Measurements from ENCODE around the gene ZGPAT. TPM values are rescaled to one million over a fixed set of nuclear protein-coding genes. Genes with fewer than 3 reads are reported as not detected.

Gene ZGPAT
- total RNA-seq, 6 experiments from 2014 or later = 18.7 to 68.9 (median 31.9) TPM

DNA sequence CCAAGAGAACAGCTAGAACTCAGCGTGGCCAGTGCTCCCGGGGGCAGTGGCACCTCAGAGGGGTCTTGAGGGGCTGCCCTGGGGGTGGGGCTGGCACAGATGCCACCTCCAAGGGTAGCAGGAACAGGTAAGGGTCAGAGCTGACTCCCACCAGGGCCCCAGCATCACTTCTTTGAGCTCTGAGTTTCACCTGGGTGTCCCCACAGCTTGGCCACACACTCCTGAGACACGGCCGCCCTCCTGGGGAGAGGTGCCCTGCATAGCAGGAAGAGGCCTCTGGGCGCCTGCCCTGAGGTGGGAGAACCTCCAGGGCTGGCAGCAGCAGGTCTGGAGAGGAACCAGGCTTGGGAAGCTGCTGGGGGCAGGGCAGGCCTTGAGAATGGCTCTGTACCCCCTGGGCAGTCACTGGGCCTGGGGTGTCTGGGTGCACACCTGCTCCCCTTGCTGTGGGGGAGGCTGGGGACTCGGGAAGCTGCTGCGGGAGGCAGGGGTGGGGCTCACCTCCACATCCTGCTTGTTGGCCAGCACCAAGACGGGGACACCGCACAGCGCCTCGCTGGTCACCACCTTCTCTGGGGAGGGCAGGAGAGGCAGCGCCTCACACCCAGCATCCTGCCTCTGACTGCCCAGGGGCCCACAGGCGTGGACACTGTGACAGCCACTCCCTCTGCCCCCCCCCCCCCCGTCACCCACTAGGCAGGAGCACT is 6.4 kb upstream of the ZGPAT start:
- WGBS (ENCODE audit: insufficient coverage, low coverage, low lambda C conversion rate, missing lambda C conversion rate) = no CpG with 5 or more reads among the region's 14 CpGs
- intact Hi-C loops (cut with DNase I) = no loop called here
- Histone ChIP-seq H3K4me3 (no peak overlapping the region), H3K27me3 (no peaks in the 10 kb centered on the region), H3K4me1 (peaks cover 0 to 14% (median 6%) of the 10 kb centered on the region in 4 donors), H3K9me3 (no peaks in the 10 kb centered on the region), H3K36me3 (peaks cover 0 to 23% (median 8%) of the 10 kb centered on the region in 4 donors), H3K27ac (no peak overlapping the region)
- peak; percentile 21 to 53 (median 45) for DNase-seq
- TF ChIP-seq POLR2A (IDR thresholded peaks at IDR 0.05) = no peak
- TF ChIP-seq, protein P1, sequence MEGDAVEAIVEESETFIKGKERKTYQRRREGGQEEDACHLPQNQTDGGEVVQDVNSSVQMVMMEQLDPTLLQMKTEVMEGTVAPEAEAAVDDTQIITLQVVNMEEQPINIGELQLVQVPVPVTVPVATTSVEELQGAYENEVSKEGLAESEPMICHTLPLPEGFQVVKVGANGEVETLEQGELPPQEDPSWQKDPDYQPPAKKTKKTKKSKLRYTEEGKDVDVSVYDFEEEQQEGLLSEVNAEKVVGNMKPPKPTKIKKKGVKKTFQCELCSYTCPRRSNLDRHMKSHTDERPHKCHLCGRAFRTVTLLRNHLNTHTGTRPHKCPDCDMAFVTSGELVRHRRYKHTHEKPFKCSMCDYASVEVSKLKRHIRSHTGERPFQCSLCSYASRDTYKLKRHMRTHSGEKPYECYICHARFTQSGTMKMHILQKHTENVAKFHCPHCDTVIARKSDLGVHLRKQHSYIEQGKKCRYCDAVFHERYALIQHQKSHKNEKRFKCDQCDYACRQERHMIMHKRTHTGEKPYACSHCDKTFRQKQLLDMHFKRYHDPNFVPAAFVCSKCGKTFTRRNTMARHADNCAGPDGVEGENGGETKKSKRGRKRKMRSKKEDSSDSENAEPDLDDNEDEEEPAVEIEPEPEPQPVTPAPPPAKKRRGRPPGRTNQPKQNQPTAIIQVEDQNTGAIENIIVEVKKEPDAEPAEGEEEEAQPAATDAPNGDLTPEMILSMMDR (IDR thresholded peaks at IDR 0.05) = no peak
- no peak for ATAC-seq

DNA sequence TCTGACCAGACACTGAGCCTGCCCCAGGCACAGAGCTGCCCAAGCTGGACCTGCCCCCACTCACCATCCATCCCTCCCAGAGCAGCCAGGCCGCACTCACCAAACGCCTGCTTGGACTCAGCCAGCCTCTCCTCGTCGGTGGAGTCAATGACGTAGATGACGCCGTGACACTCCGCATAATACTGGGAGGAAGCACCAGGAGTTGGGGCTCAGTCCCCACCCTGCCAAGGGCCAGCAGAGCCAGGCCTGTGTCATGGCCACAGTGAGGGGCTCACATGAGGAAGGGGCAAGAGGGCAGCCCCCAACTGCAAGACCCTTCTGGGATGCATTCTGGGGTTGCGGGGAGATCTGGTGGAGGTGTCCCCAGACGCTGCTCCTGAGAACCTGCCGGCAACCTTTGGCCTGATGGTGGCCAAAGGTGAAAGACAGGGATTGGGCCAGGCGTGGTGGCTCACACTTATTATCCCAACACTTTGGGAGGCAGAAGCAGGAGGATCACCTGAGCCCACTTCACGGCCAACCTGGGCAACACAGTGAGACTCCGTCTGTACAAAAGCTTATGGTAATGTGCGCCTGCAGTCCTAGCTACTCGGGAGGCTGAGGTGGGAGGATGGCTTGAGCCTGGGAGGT is 5.7 kb upstream of the ZGPAT start:
- TF ChIP-seq, protein P1 (IDR thresholded peaks at IDR 0.05) = no peak
- TF ChIP-seq POLR2A (IDR thresholded peaks at IDR 0.05) = no peak
- WGBS (ENCODE audit: insufficient coverage, low coverage, low lambda C conversion rate, missing lambda C conversion rate) = 100% methylated on average over 1 of the region's 16 CpGs
- H3K27ac ChIP-seq = no peak overlapping the region
- H3K36me3 ChIP-seq = peaks cover 0 to 24% (median 8%) of the 10 kb centered on the region in 4 donors
- no peaks in the 10 kb centered on the region for H3K27me3 ChIP-seq
- H3K4me3 ChIP-seq = no peak overlapping the region
- ATAC-seq (no peak), DNase-seq (peak; percentile 21 to 53 (median 37))
- H3K4me1 ChIP-seq = peaks cover 0 to 11% (median 3%) of the 10 kb centered on the region in 4 donors
- no peaks in the 10 kb centered on the region for H3K9me3 ChIP-seq
- intact Hi-C loops (cut with DNase I) = no loop called here

DNA sequence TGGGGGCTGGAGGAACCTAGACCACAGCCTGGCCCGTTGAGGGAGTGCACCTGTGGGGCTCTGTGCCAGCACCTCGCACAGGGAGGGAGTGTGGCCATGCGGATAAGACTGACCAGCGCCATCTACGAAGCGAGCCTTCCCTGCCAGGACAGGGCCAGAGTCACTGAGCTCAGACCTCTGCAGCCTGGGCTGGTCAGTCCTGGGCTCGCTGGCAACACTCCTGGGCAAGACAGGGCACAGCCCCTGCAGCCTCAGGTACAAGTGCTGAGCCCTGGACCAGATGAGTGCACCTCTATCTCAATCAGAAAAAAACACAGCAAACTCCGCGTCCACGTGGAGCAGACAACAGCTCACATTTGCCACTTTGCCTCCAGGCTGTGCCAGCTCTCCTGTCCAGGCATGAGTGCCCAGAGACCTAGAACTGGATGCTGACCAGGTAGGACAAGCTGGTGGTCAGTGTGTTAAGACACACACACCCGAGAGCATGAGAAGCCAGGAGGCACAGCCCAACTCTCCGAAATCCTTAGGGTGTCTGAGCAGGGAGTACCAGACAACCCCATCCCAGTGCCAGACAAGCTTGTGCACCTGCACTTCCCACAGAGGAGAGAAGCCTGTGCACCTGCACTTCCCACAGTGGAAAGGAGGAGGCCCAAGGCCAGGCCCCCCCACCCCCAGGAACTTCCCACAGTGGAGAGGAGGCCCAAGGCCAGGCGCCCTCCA is 4.9 kb upstream of the ZGPAT start:
- intact Hi-C loops (cut with DNase I) = no loop called here
- TF ChIP-seq, protein P1 (IDR thresholded peaks at IDR 0.05) = no peak
- TF ChIP-seq POLR2A (IDR thresholded peaks at IDR 0.05) = no peak
- no peak for ATAC-seq

DNA sequence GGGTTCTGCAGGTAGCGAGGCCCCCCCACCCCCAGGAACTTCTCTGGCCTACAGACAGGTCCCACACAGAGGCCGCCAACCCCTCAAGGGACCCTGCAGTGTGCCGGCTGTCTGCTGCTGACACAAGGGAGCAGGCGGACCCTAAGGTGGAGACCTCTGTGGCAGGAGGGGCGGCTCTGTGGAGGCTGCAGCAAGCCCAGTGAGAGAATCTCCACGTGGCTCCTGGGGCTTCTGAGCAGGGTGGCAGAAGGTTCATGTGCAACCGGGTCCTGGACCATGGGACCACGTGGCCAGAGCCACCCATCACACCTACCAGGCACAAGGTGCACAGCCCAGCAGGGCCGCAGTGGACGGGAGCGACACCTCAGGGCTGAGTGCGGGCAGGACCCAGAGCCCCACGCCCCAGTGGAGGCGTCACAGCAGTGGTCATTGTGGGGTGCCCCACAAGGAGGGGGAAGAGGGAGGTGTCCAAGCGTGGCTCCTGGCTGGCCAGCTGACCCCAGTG is 4.3 kb upstream of the ZGPAT start:
- intact Hi-C loops (cut with DNase I) = no loop called here
- DNase-seq = peak in 2 of 3 donors; percentile 21 to 45

More for the DNA sequence above, 4.9 kb upstream of the ZGPAT start:
- H3K27me3 ChIP-seq = no peaks in the 10 kb centered on the region
- peak in 2 of 3 donors; percentile 26 to 48 for DNase-seq
- no peak overlapping the region for H3K4me3 ChIP-seq
- WGBS (ENCODE audit: insufficient coverage, low coverage, low lambda C conversion rate, missing lambda C conversion rate) = no CpG with 5 or more reads among the region's 13 CpGs
- peaks cover 0 to 8% (median 0%) of the 10 kb centered on the region in 4 donors for H3K4me1 ChIP-seq
- H3K9me3 ChIP-seq = no peaks in the 10 kb centered on the region
- H3K27ac ChIP-seq = no peak overlapping the region
- H3K36me3 ChIP-seq = peaks cover 0 to 24% (median 8%) of the 10 kb centered on the region in 4 donors

More for the DNA sequence above, 4.3 kb upstream of the ZGPAT start:
- Histone ChIP-seq H3K27ac (no peak overlapping the region), H3K4me3 (no peak overlapping the region), H3K9me3 (no peaks in the 10 kb centered on the region), H3K27me3 (no peaks in the 10 kb centered on the region), H3K36me3 (peaks cover 0 to 24% (median 8%) of the 10 kb centered on the region in 4 donors), H3K4me1 (peaks cover 0 to 9% (median 0%) of the 10 kb centered on the region in 4 donors)
- no peak for TF ChIP-seq POLR2A (IDR thresholded peaks at IDR 0.05)
- TF ChIP-seq, protein P1 (IDR thresholded peaks at IDR 0.05) = no peak
- 96% methylated on average over 5 of the region's 15 CpGs for WGBS (ENCODE audit: insufficient coverage, low coverage, low lambda C conversion rate, missing lambda C conversion rate)
- ATAC-seq = no peak

Data from right lobe of liver (tissue), 6 donors.